NCI-H748 (cell line): ENCODE data around the gene C16orf74.

Experiments
- DNase-seq: peaks from one replicate; lab custom pipeline; 2025; ENCODE audit not compliant: unreplicated experiment; lab: John Stamatoyannopoulos, UW

The C16orf74 gene

GRCh38 chr16:85751698-85752501 lies 1.0 kb upstream of the C16orf74 start:
- DNase-seq, result no peak

GRCh38 chr16:85750146-85750826 lies 610 bp downstream of the C16orf74 start:
- peak; percentile 17 for DNase-seq

- no peak for DNase-seq
Measured at GRCh38 chr16:85749771-85750145, 1.1 kb downstream of the C16orf74 start.

GRCh38 chr16:85746460-85747215 lies 4.3 kb downstream of the C16orf74 start:
- DNase-seq, result no peak

- DNase-seq, result no peak
Measured at GRCh38 chr16:85738923-85739715, 11.8 kb downstream of the C16orf74 start.

GRCh38 chr16:85736921-85737320 lies 14.0 kb downstream of the C16orf74 start:
- DNase-seq, result no peak

- no peak for DNase-seq
Measured at GRCh38 chr16:85735946-85736345, 14.9 kb downstream of the C16orf74 start.

GRCh38 chr16:85735225-85735635 lies 15.7 kb downstream of the C16orf74 start:
- DNase-seq, result no peak

GRCh38 chr16:85734311-85735017 lies 16.4 kb downstream of the C16orf74 start:
- no peak for DNase-seq

GRCh38 chr16:85733839-85734170 lies 17.1 kb downstream of the C16orf74 start:
- DNase-seq, result no peak

- no peak for DNase-seq
Measured at GRCh38 chr16:85733155-85733838, 17.6 kb downstream of the C16orf74 start.

- DNase-seq, result no peak
Measured at GRCh38 chr16:85731179-85731578, 19.7 kb downstream of the C16orf74 start.

GRCh38 chr16:85730186-85730465 lies 20.8 kb downstream of the C16orf74 start:
- DNase-seq, result no peak

- DNase-seq, result no peak
Measured at GRCh38 chr16:85729452-85730185, 21.3 kb downstream of the C16orf74 start.

- no peak for DNase-seq
Measured at GRCh38 chr16:85728879-85729278, 22.0 kb downstream of the C16orf74 start.

GRCh38 chr16:85724936-85725335 lies 26.0 kb downstream of the C16orf74 start:
- DNase-seq, result no peak

- no peak for DNase-seq
Measured at GRCh38 chr16:85724126-85724879, 26.6 kb downstream of the C16orf74 start.

- peak; percentile 33 for DNase-seq
Measured at GRCh38 chr16:85722128-85722893, 28.6 kb downstream of the C16orf74 start.
